Activated gamma-delta T cell (primary cell): ENCODE data around the gene EXOSC1.
"Not testable (repeated sequence)": the region's sequence is repeated elsewhere in the genome, so short reads cannot be mapped to it uniquely, and the experiment has no call there.

ENCODE experiments used
- DNase-seq: peaks from one replicate; lab custom pipeline; 2025; lab: John Stamatoyannopoulos, UW

EXOSC1 gene

GRCh38 chr10:97407952-97408248 is 37.9 kb downstream of the EXOSC1 start:
- no peak for DNase-seq

DNA sequence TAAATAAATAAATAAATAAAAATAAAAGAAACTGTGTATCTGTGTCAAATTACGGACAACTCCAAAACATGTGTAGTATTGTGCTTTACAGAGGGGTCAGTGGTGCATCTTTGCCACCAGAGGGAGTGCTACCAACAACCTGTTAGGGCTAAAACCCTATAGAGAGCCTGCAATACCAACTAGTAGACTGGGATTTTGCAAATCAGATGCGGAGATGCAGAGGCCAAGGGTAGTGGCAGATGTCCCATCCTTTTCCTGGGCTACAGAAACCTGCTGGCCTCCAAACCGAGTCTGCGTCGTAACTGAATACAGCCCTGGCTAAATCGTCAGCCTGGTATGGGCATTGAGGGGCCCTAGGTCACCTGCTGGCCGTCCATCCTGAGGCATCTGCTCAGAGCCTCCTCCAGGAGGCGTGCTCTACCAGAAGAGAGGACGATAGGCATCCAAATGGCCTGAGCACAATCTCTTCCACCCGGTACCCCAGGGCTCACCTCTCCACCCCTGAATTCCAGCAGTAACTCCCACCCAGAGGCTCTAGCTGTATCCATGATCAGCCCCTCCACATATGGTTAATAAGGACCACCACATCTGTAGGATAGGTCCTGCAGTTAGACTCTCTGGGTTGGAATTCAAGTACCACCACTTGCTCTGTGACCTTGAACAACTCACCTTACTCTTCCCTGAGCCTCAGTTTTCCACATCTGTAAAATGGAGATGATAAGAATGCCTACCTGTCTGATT is 38.4 kb downstream of the EXOSC1 start:
- DNase-seq: no peak

GRCh38 chr10:97406483-97406882 is 39.3 kb downstream of the EXOSC1 start:
- not testable (repeated sequence) for DNase-seq

DNA sequence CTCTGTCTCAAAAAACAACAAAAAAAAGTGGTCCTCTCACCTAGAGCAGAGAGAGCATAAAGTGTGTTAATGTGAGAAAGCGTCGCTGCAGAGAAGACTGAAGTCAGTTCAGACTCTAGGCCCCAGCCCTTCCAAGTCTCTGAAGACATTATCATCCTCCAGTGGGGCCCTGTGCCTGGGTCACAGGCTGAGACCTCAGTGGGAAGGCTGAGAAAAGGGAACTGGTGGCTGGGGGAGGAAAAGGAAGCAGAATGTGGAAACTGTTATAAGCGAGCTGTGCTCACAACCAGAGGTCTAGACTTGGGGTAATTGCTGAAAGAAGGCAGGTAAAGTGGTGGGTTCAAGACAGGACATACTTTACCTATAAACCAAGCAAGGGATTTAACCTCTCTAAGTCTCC is 39.7 kb downstream of the EXOSC1 start:
- DNase-seq: no peak

- DNase-seq: no peak
Measured at GRCh38 chr10:97404044-97404443, 41.8 kb downstream of the EXOSC1 start.

DNA sequence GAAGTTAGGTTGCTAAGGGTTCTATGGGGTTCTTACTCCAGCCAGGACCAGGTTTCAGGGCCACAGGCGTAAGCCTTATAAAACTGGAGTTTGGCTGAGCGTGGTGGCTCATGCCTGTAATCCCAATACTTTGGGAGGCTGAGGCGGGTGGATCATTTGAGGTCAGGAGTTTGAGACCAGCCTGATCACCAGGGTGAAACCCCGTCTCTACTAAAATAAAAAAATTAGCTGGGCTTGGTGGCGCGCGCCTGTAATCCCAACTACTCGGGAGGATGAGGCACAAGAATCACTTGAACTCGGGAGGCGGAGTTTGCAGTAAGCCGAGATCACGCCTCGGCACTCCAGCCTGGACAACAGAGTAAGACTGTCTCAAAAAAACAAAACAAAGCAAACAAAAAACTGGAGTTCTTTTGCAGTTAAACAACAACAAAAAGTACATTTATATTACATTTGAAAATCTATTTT is 44.3 kb downstream of the EXOSC1 start:
- no peak for DNase-seq

GRCh38 chr10:97400665-97401454 is 44.9 kb downstream of the EXOSC1 start, which contains the start of gene RRP12:
Gene RRP12, minus strand, starts transcription at chr10:97401340. Its CDS starts 109 bp downstream, at chr10:97401231.
- no peak for DNase-seq

DNA sequence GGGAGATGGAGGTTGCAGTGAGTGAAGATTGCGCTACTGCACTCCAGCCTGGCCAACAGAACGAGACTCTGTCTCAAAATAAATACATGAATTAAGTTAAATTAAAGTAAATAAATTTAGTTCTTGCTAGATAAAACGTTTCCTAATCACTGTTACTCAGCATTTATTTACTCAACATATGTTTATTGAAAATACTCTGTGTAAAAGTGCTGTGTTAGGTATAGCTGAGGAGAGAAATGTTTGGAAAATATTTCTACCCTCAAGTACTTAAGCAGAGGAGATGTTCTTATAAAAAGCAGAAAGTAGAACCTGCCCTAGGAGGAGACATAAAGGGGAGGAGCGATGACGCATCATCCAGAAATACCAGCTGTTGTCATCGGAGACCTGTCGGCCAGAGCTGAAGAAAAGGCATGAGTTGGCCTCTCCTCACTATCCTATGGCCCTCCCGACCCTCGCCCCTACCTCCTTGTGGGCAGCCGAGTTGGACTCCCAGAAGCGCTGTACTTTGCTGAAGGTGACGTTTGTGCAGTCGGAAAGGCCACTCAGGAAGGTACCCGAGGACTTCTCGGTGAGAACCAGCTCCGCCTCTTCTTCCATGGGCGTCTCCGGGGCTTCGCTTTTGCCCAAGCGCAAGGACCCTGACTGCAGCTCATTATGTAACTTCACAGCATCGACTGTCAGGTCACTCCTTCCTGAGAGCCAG is 45.8 kb downstream of the EXOSC1 start:
- DNase-seq: no peak

DNA sequence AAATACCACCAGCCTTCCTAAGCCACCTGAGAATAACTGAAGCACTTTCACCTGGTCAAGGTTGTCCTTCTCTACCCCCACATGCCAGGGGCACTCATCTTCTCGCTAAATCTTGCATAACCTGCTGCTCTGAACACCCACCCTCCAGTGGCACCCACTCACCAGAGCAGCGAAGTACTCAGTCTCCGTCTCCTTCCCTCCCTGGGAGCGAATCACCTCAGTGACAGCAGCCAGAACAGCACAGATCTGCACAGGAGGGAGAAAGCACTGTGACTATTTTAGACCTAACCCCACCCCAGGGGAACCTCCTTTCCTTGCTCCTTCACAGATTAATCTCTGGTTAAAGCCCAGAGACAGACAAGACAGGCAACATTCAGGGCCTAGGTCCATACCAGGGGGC is 49.8 kb downstream of the EXOSC1 start:
- DNase-seq: no peak

- no peak for DNase-seq
Measured at GRCh38 chr10:97393034-97393573, 52.7 kb downstream of the EXOSC1 start.

DNA sequence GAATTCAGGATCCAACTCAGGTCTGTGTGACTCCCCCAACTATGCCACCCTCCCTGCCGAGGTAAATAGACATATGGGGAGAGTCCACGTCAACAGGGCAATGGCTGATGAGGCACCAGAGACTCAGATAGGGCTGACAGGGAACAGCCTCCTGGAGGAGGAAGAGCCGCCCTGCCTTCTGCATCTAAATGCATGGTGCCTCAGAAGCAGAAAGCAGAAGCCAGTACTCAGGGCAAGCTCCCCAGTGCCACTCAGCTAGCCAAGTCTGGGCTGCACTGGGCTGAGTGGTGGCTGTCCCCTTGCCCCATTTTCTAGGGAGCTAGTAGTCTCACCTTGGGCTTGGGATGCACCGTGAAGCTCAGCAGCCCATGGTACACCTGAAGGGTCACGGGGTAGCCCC is 55.7 kb downstream of the EXOSC1 start:
- no peak for DNase-seq

DNA sequence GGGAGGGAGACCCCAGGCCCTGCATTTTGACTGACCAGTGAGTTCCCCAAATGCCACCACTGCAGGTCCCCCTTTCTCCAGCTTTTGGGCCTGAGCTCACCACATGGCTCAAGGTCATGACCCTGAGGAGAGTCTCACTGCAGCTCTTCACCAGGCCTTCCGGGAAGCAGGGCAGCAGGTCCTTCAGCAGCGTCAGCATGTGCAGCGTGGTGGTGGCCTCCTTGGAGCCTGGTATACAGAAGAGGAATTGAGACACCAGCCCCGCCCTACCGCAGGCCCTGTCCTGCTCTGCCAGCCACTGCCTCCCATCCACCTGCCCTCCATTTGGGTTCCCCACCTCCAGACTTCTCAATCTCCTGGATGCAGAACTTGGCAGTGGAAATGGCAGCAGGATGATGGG is 57.7 kb downstream of the EXOSC1 start:
- DNase-seq: no peak
